Renal cortical epithelial cell (primary cell): ENCODE results near the gene HSPB9. TPM values are rescaled to one million over a fixed set of nuclear protein-coding genes. Genes with fewer than 3 reads are reported as not detected.

Experiments used
- DNase-seq: peaks from one replicate; pipeline ENCODE4 v3.0.0-alpha.2; 2011; ENCODE audit warnings: low read depth
- total RNA-seq: library from RNA; depleted of rRNA; stranded (reverse); fragments of >200 nt; gene quantifications from 2 replicates; pipeline ENCODE4 v1.2.3, GENCODE V29; 2014

HSPB9 gene, protein sequence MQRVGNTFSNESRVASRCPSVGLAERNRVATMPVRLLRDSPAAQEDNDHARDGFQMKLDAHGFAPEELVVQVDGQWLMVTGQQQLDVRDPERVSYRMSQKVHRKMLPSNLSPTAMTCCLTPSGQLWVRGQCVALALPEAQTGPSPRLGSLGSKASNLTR
- not detected in 2 replicates for total RNA-seq

DNA sequence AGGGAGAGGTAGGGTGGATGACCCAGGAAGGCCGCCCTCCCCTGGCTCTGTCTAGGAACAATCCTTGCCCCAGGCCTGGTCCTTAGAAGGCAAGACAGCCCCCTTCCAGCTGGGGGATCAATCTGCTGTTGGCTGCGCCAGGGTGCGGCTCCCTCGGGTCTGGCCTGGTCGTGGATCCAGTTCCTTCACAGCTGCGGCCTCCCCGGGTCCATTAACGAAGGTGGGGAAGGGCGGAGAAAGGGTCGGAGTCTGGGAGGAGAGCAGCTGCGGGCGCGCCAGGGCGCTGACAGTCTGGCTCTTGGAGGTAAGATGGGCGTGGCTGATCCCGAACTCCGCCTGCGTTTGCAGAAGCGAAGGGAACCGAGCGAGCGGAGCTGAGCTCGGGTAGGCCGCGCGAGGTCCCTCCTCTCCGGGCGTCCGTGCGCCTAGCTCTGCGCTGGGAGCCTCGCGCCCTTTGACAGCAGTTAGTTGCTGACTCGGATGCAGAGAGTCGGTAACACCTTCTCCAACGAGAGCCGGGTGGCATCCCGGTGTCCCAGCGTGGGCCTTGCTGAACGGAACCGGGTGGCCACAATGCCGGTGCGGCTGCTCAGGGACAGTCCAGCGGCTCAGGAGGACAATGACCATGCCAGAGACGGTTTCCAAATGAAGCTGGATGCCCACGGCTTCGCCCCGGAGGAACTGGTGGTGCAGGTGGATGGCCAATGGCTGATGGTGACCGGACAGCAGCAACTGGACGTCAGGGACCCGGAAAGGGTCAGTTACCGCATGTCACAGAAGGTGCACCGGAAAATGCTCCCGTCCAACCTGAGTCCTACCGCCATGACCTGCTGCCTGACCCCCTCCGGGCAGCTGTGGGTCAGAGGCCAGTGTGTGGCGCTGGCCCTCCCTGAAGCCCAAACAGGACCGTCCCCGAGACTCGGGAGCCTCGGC, at the start of gene HSPB9:
Gene HSPB9 (plus strand): TSS at position 434 of the 933 bp plus-strand sequence. CDS start 47 bp downstream, at position 481.
- DNase-seq, result peak; percentile 21

DNA sequence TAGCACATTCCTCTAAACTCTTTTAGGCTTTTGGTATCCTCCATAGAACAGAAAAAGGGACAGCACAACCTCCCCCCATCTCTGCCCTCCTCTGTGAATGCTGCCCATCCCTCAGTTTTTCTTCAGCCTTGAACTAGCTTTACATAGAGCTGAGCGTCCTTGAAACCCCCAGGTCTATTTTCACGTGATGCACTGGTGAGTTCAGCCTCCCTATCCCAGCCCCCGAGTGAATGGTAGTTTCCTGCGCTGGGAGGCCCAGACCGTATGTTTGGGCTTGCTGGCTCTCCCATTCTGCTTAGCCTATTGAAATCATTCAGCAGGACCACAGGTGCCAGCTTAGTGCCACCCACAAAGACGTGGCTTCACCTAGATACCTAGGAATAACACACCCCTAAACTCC, 46.8 kb upstream of the HSPB9 start:
- DNase-seq, result no peak

DNA sequence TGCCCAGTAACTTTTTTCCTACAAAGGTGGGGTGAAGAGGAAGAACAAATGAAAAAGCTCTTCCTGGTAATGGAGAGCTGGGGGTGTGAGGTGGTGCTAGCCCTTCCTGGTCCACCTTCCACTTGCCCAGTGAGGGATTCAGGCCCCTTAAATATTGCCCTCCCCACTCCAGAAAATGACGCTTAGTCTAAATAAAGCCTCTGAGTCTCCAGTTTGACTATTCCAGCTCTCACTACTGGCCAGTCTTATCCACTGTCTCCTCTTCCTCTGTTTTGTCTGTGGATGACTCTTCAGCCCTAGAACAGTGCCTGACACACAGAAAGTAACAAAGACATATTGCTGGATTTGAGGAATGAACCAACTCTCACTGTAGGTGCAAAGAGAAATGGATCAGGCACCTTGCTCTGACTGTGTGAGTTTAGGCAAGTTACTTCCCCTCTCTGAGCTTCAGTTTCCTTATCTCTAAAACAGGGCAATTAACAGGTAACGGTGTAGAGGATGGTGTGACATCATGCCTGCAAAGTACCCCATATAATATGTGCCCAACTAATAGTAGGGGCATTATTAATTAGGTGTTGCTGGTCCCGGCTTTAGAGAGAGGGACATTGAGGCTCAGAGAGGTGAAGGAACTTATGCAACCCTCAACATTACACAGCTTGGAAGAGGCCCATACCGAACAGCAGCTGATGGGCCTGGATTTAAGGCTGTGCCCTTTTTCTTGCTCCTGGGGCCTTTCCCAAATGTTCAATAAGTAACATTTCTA, 45.6 kb upstream of the HSPB9 start:
- DNase-seq, result no peak

DNA sequence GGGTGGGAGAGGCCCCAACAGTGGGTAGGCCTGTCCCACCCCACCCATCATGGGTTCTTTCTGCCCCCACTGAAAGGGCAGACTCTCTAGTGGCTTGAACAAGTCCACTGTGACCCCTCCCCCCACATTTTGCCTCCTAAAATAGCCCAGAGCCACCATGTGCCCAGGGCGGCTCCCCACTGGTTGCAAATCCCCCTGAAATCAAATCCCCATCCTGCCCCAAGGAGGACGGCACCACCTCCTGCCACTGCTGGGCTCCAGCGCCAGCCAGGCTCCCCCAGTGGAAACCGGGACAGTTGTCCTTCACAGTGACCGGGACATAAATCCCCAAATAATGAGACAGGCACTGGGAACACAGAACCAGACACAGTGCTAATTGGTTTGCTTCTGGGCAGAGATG, 44.8 kb upstream of the HSPB9 start:
- no peak for DNase-seq

DNA sequence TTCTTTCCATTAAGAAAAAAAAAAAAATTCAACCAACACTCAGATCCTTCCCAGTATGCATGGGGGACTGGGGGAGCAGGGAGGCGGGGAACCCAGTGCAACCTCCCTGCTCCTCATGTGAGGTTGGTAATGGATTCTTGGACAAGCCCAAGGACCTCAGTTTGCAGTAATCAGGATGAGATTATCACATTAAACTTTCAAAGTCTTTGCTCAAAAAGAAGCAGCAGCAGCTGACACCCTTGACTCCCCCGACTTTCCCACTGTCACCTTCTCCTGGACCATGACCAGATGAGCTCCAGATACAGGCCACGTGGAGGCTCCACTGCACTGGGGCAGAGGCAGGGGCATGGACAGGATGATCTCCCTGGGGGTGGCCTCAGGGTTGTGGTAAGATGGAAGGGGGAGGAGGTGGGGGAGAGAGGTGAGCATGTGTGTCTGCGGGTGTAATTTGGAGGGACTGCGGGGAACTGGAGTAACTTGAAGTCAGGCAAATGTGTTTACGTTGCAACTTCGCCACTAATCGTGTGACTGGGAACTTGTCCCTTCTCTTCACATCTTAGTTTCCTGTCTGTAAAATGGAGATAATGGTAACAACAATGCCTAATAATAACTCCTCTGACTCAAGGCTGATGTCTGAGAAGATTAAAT, 44.1 kb upstream of the HSPB9 start:
- DNase-seq, result no peak

DNA sequence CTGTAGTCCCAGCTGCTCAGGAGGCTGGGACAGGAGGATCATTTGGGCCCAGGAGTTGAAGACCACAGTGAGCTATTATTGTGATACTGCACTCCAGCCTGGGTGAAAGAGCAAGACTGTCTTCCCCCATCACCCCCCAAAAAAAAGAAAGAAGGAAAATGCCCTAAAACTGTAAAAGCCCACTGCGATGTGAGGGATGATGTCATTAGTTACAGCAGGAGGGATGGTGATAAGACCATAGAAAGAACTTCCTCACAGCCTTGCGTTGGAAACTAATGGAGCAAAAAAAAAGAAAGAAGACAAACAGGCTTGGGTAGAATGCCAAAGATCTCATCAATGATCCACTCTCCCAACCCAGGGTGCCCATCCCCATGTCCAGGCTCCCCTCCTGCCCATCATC, 43.1 kb upstream of the HSPB9 start:
- no peak for DNase-seq

DNA sequence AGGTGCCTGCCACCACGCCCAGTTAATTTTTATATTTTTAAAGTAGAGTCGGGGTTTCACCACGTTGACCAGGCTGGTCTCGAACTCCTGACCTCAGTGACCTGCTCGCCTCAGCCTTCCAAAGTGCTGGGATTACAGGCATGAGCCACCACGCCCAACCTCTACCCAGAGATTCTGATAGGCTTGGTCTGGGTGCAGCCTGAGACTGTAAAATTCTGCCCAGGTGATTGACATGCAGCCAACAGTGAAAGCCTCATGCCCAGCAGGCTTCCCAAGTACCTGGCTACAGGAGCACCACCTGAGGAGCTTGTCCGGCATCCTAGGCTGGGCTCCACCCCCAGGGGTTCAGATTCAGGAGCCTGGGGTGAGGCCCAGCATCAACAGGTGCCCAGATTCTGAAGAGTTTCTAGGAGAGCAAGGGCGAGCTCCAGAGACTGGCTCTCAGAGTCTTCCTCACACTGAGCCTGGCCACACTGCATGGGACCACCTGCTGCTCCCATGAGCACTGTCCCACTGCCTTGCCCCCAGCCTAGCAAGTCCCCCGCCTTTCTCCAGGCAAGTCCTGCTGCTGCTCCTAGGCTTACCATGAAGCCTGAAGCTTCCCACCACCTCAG, 41.0 kb upstream of the HSPB9 start:
- no peak for DNase-seq

DNA sequence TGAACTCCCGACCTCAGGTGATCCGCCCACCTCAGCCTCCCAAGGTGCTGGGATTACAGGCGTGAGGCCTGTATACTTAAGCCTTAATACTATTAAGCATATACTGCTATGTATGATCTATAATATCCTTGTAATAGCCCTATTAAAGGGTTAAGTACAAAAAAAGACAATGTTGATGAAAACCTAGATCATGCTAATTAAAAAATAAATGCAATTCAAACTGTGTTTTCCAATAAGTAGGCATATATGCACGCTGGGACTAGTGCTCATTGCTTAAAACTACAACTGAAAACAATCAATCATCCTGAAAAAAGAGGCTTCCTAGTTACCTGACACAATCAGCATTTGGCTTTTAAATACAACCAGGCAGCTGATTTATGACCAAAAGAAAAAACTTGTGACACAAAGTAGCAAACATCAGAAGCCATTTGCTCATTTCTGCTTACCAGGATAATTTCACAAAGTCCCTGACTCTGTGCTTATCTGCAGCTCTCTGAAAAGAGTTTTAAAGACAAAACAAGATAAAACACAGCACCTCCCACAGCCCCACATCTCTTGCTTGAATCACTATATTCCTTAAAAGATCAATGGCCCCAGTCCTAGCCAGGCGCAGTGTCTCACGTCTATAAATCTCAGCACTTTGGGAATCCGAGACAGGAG, 35.4 kb upstream of the HSPB9 start:
- DNase-seq, result no peak

DNA sequence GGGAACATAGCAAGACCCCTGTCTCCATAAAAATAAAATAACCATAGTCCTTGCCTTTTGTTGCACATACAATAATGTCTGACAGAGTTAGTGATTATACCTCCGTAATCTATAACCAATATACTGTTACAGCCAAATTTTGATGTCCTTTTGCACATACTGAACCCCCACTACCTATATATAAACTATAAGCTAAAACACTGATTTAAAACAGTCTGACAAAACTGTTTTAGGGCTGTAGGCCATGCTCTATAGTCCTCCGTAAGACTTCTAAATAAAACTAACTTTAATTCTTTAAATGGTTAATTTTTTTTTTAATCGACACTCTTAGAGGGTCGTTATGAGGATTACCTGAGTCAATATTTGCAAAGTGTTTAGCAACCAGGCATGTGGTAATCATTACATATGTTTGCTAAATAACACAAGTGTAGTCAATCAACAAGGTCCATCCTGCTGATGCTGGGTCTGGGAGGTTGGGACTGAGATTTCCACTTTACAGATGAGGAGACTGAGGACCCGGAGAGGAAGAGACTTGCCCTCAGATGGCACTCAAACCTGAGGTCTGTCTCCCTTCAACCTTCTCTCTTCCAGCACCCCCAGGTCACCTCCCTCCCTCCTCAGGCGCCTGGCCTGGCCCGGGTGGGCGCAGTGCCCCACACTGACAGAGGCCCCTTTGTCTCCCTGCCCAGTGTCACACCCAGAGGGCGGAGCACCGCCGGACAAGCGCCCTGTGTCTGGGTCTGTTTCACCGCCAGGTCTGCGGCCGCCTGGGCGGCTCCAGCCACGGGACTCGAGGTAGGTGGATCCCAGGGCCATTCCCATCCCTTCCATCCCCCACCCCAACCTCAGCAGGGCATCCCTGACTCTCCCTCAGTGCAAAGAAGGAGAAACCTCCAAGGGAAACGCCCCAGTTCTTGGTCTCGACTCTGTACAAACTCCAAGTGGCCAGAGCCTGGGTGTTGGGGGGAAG, 34.6 kb upstream of the HSPB9 start:
- no peak for DNase-seq

DNA sequence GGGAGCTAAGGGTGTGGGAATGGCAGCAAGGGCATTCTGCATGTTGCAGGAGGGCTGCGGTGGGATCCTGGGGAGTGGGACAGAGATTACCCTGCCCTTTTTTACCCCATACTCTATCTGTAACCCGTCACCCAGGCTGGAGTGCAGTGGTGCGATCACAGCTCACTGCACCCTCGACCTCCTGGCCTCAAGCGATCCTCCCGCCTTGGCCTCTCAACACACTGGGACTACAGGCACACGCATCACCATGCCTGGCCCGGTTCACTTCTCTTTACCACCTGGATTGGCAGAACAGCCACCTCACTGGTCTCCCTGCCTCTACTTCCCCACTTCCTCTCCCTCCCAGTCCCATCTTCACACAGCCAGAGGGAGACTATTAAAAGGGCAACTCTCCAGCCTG, 33.9 kb upstream of the HSPB9 start:
- DNase-seq, result no peak

DNA sequence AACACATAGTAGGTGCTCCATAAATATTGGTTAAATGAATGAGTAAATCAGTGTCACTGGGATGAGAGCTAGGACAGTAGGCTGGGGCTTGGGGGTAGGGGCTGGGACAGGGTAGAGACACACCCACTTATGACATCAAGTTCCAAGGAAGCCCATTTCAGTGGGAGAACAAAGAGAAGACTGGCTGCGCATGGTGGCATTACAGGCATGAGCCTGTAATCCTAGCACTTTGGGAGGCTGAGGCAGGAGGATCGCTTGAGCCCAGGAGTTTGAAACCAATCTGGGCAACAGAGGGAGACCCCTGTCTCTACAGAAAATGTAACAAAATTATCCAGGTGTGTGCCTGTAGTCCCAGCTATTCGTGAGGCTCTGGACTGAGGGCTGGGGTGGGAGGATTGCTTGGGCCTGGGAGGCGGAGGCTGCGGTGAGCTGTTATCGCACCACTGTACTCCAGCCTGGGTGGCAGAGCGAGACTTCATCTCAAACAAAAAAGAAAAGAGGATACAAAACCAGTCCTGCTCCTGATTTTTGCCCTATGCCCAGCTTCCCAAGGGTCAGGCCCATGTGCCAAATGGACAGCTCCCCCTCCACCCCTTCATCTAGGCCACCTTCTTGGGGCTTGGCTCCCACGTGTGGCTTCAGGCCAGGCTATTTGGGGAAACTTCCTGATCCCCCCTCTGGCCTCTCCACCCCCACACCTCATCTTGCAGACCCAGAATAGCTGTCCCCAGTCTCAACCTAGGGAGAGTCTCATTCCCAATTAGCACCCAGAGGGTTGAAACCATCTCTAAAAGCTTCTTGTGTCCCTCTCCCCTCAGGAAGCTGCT, 31.4 kb upstream of the HSPB9 start:
- DNase-seq, result no peak

DNA sequence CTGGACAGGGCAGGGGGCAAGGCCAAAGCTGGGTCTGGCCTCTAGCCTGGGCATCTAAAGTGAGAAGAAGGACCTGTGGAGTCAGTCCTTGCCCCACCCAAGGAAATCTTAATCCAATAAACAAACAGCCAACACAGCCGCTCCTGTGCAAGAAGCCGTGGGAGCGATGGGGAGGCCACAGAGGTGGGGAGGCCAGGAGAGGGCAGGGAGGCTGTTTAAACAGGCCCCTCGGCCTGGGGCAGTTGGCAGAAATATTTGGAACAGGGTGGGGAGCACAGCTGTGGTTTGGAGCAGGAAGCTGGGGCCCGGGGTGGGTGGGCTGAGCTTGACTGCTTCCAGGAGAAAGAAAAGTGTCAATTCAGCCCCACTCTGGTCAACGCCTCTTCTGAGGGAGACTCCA, 29.7 kb upstream of the HSPB9 start:
- no peak for DNase-seq

DNA sequence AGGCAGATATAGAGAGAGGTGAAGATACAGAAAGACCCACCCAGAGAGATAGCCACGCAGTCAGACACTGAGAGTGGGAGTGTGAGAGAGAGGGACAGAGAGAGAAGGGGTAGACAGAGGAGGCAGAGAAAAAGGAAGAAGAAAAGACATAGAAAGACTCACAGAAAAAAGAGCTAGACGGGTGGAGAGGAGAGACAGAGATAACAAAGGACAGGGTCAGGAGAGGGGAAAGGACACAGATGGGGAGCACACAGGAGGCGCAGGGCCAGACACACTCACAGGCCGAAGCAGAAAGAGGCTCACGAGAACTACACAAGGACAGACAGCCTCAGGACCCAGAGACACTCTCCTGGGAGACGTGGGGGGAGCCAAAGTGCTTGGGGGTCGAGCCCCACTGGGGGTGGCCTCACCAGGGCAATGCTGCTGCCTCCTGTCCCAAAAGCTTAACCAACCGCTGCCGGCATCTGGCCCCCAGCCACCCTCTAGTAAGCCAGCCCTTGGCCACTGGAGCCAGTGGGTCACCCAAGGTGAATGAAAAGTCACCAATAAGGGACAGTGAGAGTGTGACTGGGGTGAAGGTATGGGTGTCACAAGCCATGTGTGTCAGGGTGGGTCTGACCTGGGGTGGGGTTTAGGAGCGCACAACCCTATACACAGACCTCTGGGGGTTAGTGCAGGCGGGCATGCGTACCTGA, 28.1 kb upstream of the HSPB9 start:
- DNase-seq, result no peak

DNA sequence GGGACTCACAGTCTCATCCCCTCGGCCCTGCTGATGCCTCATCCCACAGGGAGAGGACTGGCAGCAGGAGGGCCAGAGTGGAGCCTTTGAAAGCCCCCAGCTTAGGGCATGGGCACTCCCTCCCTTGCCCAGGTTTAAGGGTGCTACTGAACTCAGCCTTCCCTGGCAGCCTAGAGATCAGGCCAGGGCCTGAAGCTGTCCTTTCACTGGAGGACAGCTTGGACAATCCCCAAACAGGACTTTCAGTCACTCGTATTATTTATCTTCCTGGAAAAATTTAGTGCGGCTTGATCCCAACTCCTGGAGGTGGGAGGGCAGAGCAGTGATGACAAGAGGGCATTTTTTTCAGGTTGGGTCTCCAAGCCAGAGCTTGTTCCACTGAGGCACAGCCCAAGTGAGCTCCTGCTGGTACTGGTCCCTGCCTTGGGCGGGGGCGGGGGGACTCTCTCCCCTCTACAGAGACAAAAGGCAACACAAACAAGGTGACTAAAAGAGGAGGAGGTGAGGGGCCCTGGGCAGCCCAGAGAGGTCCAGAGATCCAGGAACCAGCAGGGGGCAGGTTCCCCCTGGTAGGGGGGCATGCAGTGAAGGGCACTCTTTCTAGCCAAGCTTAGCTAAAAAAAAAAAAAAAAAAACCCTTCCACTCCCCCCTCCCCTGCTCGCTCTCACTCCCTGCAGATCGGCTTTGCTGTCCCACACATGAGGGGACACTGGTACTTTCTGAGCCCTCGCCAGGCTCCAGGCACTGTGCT, 26.1 kb upstream of the HSPB9 start:
- no peak for DNase-seq

DNA sequence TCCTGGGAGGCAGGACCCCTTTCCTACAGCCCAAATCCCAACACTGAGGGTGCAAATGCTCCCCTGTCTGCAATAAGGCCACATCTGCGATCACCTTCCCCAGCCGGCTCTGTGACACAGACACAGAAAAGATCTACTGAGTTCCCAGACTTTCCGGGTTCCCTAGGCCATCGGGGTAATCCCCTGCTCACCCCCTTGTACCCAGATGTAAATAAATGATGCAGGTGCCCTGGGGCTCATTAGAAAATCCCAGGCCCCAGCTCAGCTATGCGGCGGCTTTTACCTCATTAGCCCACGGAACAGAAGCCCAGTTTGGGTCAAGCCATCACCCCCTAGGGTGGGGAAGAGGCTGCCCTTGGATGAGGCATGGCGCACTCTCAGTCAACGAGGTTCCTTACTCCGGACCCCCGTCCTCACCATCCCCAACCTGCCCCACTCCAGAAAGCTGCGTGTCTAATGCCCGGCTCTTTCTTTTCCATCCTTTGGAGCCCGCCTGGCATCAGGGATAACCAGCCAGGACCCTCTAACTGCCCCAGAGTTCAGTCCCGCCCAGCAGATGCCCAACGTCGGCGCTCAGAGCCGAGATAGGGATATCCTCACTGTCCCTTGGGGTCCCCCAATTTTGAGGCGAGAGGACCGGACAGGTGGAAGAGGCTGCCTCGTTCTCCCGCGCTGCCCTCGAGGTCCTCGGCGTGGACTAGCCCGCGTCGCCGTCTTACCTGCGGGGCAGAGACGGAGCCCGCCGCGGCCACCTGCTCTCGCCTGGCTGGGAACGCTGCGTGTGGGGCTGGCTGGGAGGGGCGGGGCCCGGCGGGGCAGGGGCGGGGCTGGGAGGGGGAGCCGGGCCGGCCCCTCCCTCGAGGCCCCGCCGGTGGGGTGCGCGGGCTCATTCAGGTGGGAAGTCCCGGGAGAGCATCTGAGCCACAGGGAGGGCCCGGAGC, 24.6 kb upstream of the HSPB9 start, which contains the start of gene ZNF385C:
Gene ZNF385C (minus strand): TSS at position 783 of the 941 bp plus-strand sequence. CDS start 35,417 bp downstream, outside the sequence.
- no peak for DNase-seq

DNA sequence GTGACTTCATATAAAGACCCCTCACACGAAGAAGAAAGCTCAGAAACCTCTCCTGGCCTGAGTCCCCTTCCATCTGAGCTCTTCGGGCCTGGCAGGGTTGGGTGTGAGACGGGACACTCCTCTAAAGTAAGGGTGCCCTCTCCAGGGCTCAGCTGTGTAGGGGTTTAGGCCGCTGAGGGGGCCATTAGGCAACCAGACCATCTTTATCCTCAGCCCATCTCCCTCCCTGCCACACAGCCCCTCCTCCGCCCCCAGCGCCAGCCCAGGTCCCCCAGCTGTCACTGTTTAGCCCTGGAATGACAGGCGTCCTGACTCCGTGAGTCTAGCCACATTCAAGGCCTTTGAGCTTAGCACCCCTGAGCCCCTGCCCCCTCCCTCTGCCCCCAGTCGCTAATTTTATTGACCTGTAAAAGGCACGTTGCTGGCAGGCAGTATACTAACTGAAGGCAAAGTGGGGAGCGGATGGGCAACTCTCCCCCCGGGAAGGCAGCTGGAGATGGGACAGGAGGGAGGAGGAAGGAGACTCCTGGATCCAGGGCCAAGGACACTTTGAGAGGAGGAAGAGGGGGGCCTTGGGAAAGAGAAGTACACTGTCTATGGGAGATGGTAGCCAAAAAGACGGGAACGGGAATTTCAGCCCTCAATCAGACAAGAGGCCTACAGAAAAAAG, 23.7 kb upstream of the HSPB9 start:
- DNase-seq, result no peak
